NB4 (cell line): ENCODE data around the gene RNF113A.

ENCODE experiments used
- CTCF ChIP-seq: IDR thresholded peaks from one replicate; pipeline ENCODE4 v1.5.1; 2012; ENCODE audit warnings: low read depth, low read length
- POLR2A ChIP-seq: IDR thresholded peaks from 2 replicates; pipeline ENCODE4 v1.6.1; 2011; ENCODE audit warnings: mild to moderate bottlenecking; ENCODE audit not compliant: insufficient read length; ENCODE audit errors: extremely low read depth

GRCh38 chrX:119828446-119828845, 43.1 kb downstream of the RNF113A start:
- TF ChIP-seq CTCF (no peak), POLR2A (no peak)
